Measurements from ENCODE around the gene MEGF9. TPM values are rescaled to one million over a fixed set of nuclear protein-coding genes. Genes with fewer than 3 reads are reported as not detected.

Gene MEGF9
- total RNA-seq, 1 experiment from 2014 or later: 12.2 TPM

DNA sequence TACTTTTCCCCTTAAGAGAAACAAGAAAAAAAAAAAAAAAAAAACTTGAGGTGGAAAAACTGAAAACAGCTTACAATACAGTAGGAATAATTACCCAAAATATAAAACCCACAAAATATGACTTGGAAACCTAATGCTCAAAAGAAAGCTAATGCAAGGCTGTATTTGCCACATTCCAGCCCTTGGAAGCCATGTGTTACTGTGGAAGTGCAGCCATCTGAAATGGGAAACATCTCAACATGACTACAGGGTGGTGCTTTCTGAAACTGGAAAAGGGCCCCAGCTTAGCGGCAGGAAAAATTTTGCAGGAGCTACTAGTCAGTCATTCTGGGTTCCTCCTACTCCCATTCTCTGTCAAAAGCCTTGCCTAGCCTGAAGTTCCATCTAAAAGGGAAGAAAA lies 154.7 kb downstream of the MEGF9 start:
- Histone ChIP-seq H3K27me3 (replicated peaks; ENCODE audit: insufficient read depth, low read depth, low read length, poor library complexity) (no peaks in the 10 kb centered on the region), H3K4me3 (ENCODE audit: low read depth, low read length, poor library complexity, severe bottlenecking) (no peak overlapping the region), H3K27ac (ENCODE audit: low read depth, low read length, poor library complexity, severe bottlenecking) (no peak overlapping the region), H3K36me3 (ENCODE audit: insufficient read depth, low read length, poor library complexity, severe bottlenecking) (peaks cover 9% of the 10 kb centered on the region), H3K9me3 (ENCODE audit: low read depth, low read length, poor library complexity, severe bottlenecking) (no peaks in the 10 kb centered on the region), H3K4me1 (ENCODE audit: insufficient read depth, low read length, poor library complexity, severe bottlenecking) (no peaks in the 10 kb centered on the region)
- intact Hi-C loops (cut with micrococcal nuclease; ENCODE audit: unreplicated experiment): no loop called here
- no peak for DNase-seq (ENCODE audit: low spot score)
- POLR2A ChIA-PET (ENCODE audit: low non-redundant PET): no interaction called here
- BruUV-seq (replicated peaks): no TSS peak
- CTCF ChIA-PET: no interaction called here
- TF ChIP-seq EZH2 (IDR thresholded peaks at IDR 0.05; ENCODE audit: borderline replicate concordance, low read depth, low read length, poor library complexity, severe bottlenecking): no peak
- TF ChIP-seq, protein P1, sequence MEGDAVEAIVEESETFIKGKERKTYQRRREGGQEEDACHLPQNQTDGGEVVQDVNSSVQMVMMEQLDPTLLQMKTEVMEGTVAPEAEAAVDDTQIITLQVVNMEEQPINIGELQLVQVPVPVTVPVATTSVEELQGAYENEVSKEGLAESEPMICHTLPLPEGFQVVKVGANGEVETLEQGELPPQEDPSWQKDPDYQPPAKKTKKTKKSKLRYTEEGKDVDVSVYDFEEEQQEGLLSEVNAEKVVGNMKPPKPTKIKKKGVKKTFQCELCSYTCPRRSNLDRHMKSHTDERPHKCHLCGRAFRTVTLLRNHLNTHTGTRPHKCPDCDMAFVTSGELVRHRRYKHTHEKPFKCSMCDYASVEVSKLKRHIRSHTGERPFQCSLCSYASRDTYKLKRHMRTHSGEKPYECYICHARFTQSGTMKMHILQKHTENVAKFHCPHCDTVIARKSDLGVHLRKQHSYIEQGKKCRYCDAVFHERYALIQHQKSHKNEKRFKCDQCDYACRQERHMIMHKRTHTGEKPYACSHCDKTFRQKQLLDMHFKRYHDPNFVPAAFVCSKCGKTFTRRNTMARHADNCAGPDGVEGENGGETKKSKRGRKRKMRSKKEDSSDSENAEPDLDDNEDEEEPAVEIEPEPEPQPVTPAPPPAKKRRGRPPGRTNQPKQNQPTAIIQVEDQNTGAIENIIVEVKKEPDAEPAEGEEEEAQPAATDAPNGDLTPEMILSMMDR (conservative IDR thresholded peaks at IDR 0.05; ENCODE audit: low read depth, low read length): no peak

DNA sequence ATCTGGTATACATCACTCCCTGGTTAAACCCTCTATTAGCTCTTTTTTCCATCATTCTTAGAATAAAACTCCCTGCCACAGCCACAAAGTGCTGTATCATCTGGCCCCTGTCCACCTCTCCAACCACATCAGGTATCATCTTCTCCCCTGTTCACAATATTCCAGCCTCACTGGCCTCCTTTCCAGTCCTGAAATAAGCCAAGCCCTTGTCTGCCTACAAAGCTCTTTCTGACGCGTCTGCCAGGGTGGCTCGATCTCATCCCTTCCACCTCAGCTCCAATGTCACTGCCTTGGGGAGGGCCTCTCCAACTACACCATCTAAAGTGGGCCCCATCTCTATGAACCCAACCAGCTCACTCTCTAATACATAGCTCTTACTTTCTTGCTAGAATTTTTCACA lies 155.8 kb downstream of the MEGF9 start:
- no peak overlapping the region for H3K4me3 ChIP-seq (ENCODE audit: low read depth, low read length, poor library complexity, severe bottlenecking)
- H3K27ac ChIP-seq (ENCODE audit: low read depth, low read length, poor library complexity, severe bottlenecking): no peak overlapping the region
- peaks cover 12% of the 10 kb centered on the region for H3K36me3 ChIP-seq (ENCODE audit: insufficient read depth, low read length, poor library complexity, severe bottlenecking)
- ChIA-PET CTCF (no interaction called here), POLR2A (ENCODE audit: low non-redundant PET) (no interaction called here)
- no TSS peak for BruUV-seq (replicated peaks)
- no peaks in the 10 kb centered on the region for H3K4me1 ChIP-seq (ENCODE audit: insufficient read depth, low read length, poor library complexity, severe bottlenecking)
- no peaks in the 10 kb centered on the region for H3K27me3 ChIP-seq (replicated peaks; ENCODE audit: insufficient read depth, low read depth, low read length, poor library complexity)
- TF ChIP-seq, protein P1 (conservative IDR thresholded peaks at IDR 0.05; ENCODE audit: low read depth, low read length): no peak
- TF ChIP-seq EZH2 (IDR thresholded peaks at IDR 0.05; ENCODE audit: borderline replicate concordance, low read depth, low read length, poor library complexity, severe bottlenecking): no peak
- intact Hi-C loops (cut with micrococcal nuclease; ENCODE audit: unreplicated experiment): no loop called here
- no peak for DNase-seq (ENCODE audit: low spot score)
- H3K9me3 ChIP-seq (ENCODE audit: low read depth, low read length, poor library complexity, severe bottlenecking): no peaks in the 10 kb centered on the region

DNA sequence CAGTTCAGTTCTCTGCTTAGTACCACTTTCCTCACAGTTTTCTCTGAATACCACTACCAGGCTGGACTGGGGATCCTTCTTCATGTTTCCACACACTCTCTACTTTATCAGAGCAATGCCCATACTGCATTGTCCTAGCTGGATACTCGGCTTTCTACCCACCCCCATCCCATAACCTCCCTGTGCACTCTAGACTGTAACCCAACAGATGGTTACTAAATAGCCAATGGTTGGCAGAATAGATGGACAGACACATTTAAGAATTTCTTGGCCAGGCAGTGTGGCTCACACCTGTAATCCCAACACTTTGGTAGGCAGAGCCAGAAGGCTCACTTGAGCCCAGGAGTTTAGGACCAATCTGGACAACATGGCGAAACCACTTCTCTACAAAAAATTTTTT lies 157.1 kb downstream of the MEGF9 start:
- Histone ChIP-seq H3K4me1 (ENCODE audit: insufficient read depth, low read length, poor library complexity, severe bottlenecking) (no peaks in the 10 kb centered on the region), H3K36me3 (ENCODE audit: insufficient read depth, low read length, poor library complexity, severe bottlenecking) (peaks cover 12% of the 10 kb centered on the region), H3K27me3 (replicated peaks; ENCODE audit: insufficient read depth, low read depth, low read length, poor library complexity) (no peaks in the 10 kb centered on the region), H3K27ac (ENCODE audit: low read depth, low read length, poor library complexity, severe bottlenecking) (no peak overlapping the region), H3K9me3 (ENCODE audit: low read depth, low read length, poor library complexity, severe bottlenecking) (no peaks in the 10 kb centered on the region), H3K4me3 (ENCODE audit: low read depth, low read length, poor library complexity, severe bottlenecking) (no peak overlapping the region)
- ChIA-PET POLR2A (ENCODE audit: low non-redundant PET) (no interaction called here), CTCF (no interaction called here)
- no peak for TF ChIP-seq EZH2 (IDR thresholded peaks at IDR 0.05; ENCODE audit: borderline replicate concordance, low read depth, low read length, poor library complexity, severe bottlenecking)
- TF ChIP-seq, protein P1 (conservative IDR thresholded peaks at IDR 0.05; ENCODE audit: low read depth, low read length): no peak
- no peak for DNase-seq (ENCODE audit: low spot score)
- intact Hi-C loops (cut with micrococcal nuclease; ENCODE audit: unreplicated experiment): no loop called here
- BruUV-seq (replicated peaks): no TSS peak
